Fibroblast of skin of abdomen (primary cell): ENCODE data around the gene FLII. TPM values are rescaled to one million over a fixed set of nuclear protein-coding genes. Genes with fewer than 3 reads are reported as not detected.
"Not testable (repeated sequence)": the region's sequence is repeated elsewhere in the genome, so short reads cannot be mapped to it uniquely, and the experiment has no call there.

ENCODE experiments used
- DNase-seq: peaks from one replicate; pipeline ENCODE4 v3.0.0-alpha.2; 2013
- polyA plus RNA-seq, 2 experiments: library from polyadenylated mRNA; unstranded; fragments of 120-200 nt; gene quantifications; one replicate each; pipeline ENCODE4 v1.2.1, GENCODE V29; 2013; ENCODE audit not compliant: insufficient read length in 2 of 2

The FLII gene
- 169 TPM for polyA plus RNA-seq (2013, experiment 1 of 2; ENCODE audit: insufficient read length)
- polyA plus RNA-seq (2013, experiment 2 of 2; ENCODE audit: insufficient read length), result 178 TPM

- peak; percentile 30 for DNase-seq
Observed at GRCh38 chr17:18258356-18259038, at the start of gene FLII. Gene FLII (minus strand): TSS chr17:18258738. CDS start chr17:18258690, 48 bp downstream.

- not testable (repeated sequence) for DNase-seq
Observed at GRCh38 chr17:18303206-18303605, 44.7 kb upstream of the FLII start.

GRCh38 chr17:18300725-18301480 lies 42.4 kb upstream of the FLII start:
- no peak for DNase-seq

- not testable (repeated sequence) for DNase-seq
Observed at GRCh38 chr17:18298061-18298460, 39.5 kb upstream of the FLII start.

GRCh38 chr17:18291718-18292540 lies 33.4 kb upstream of the FLII start:
- no peak for DNase-seq

- DNase-seq, result no peak
Observed at GRCh38 chr17:18285296-18285695, 26.8 kb upstream of the FLII start.

GRCh38 chr17:18281788-18282187 lies 23.2 kb upstream of the FLII start:
- DNase-seq, result no peak

- DNase-seq, result no peak
Observed at GRCh38 chr17:18280766-18281371, 22.3 kb upstream of the FLII start.

GRCh38 chr17:18280249-18280648 lies 21.7 kb upstream of the FLII start:
- DNase-seq, result no peak

- DNase-seq, result no peak
Observed at GRCh38 chr17:18278867-18279266, 20.3 kb upstream of the FLII start.

GRCh38 chr17:18277076-18277475 lies 18.5 kb upstream of the FLII start:
- DNase-seq, result no peak

- DNase-seq, result no peak
Observed at GRCh38 chr17:18270046-18270931, 11.8 kb upstream of the FLII start.

GRCh38 chr17:18267927-18268711 lies 9.6 kb upstream of the FLII start:
- DNase-seq, result peak; percentile 59

- no peak for DNase-seq
Observed at GRCh38 chr17:18267366-18267765, 8.8 kb upstream of the FLII start.

- DNase-seq, result no peak
Observed at GRCh38 chr17:18263885-18264682, 5.5 kb upstream of the FLII start.

GRCh38 chr17:18262641-18263040 lies 4.1 kb upstream of the FLII start:
- DNase-seq, result no peak

- no peak for DNase-seq
Observed at GRCh38 chr17:18262111-18262510, 3.6 kb upstream of the FLII start.

- no peak for DNase-seq
Observed at GRCh38 chr17:18261659-18262058, 3.1 kb upstream of the FLII start.

- DNase-seq, result peak; percentile 14
Observed at GRCh38 chr17:18261146-18261515, 2.6 kb upstream of the FLII start.
